IMR-90 (cell line): ENCODE data around the gene DUSP12. TPM values are rescaled to one million over a fixed set of nuclear protein-coding genes. Genes with fewer than 3 reads are reported as not detected.

ENCODE experiments used
- ATAC-seq: fragments of 200-7000 bp; cut with Tn5 transposase; 2 replicates; pipeline ENCODE4 v1.9.1; 2020; ENCODE audit warnings: low read depth, mild to moderate bottlenecking, moderate library complexity
- BruUV-seq: library from RNA; stranded (reverse); fragments of 400-500 nt; replicated peaks from 2 replicates; lab custom pipeline; 2021; lab: Mats Ljungman, UMichigan
- CTCF ChIA-PET: fragments of 300-600 bp; formaldehyde crosslinking; extraction: SDS; loops from one replicate; lab custom pipeline; 2021; ENCODE audit warnings: antibody characterized with exemption; lab: Yijun Ruan, JAX
- POLR2A ChIA-PET: fragments of 300-600 bp; sonication (Branson Sonifier 250); formaldehyde crosslinking; loops from one replicate; lab custom pipeline; 2022; ENCODE audit warnings: antibody characterized with exemption; ENCODE audit not compliant: unreplicated experiment; lab: Charles Lee
- DNase-seq: peaks from one replicate; pipeline ENCODE4 v3.0.0; 2013
- H2AFZ ChIP-seq: replicated peaks from 2 replicates; pipeline ENCODE3; 2013; ENCODE audit warnings: low read length, mild to moderate bottlenecking; ENCODE audit not compliant: poor library complexity
- H2AK5ac ChIP-seq: 2 replicates; pipeline ENCODE4 v1.6.1; 2013; ENCODE audit warnings: low read depth, low read length, inconsistent platforms
- H2AK9ac ChIP-seq: replicated peaks from 2 replicates; pipeline ENCODE3; 2013; ENCODE audit warnings: mild to moderate bottlenecking, low read depth, low read length, moderate library complexity; ENCODE audit not compliant: poor library complexity
- H2BK120ac ChIP-seq: 2 replicates; pipeline ENCODE4 v1.6.1; 2013; ENCODE audit warnings: low read depth, low read length, inconsistent platforms
- H2BK15ac ChIP-seq: 3 replicates; pipeline ENCODE4 v1.6.1; 2013; ENCODE audit warnings: low read depth, low read length, inconsistent platforms
- H2BK20ac ChIP-seq: 2 replicates; pipeline ENCODE4 v1.6.1; 2013; ENCODE audit warnings: low read depth, mild to moderate bottlenecking, inconsistent platforms, low read length, moderate library complexity
- H2BK5ac ChIP-seq: 2 replicates; pipeline ENCODE4 v1.6.1; 2013; ENCODE audit warnings: mild to moderate bottlenecking, low read depth, low read length, inconsistent platforms; ENCODE audit not compliant: poor library complexity, severe bottlenecking
- H3K14ac ChIP-seq: replicated peaks from 2 replicates; pipeline ENCODE4 v1.6.1; 2013; ENCODE audit warnings: low read depth, low read length, inconsistent platforms
- H3K18ac ChIP-seq: 2 replicates; pipeline ENCODE4 v1.6.1; 2013; ENCODE audit warnings: low read depth, low read length, control low read depth
- H3K23ac ChIP-seq: 2 replicates; pipeline ENCODE4 v1.6.1; 2013; ENCODE audit warnings: low read depth, low read length, inconsistent platforms
- H3K27ac ChIP-seq: 2 replicates; pipeline ENCODE4 v1.5.1; 2013; ENCODE audit warnings: mild to moderate bottlenecking, control low read depth, low read length; ENCODE audit not compliant: insufficient read depth
- H3K27me3 ChIP-seq: 2 replicates; pipeline ENCODE4 v1.6.1; 2013; ENCODE audit warnings: low read length; ENCODE audit not compliant: control insufficient read depth, insufficient read depth
- H3K36me3 ChIP-seq: 2 replicates; pipeline ENCODE4 v1.6.1; 2013; ENCODE audit warnings: low read length, mixed read lengths; ENCODE audit not compliant: control insufficient read depth, insufficient read depth
- H3K4ac ChIP-seq: 2 replicates; pipeline ENCODE4 v1.6.1; 2013; ENCODE audit warnings: low read depth, low read length, inconsistent platforms
- H3K4me1 ChIP-seq: 2 replicates; pipeline ENCODE4 v1.6.1; 2013; ENCODE audit warnings: low read length, mixed read lengths; ENCODE audit not compliant: control insufficient read depth, insufficient read depth
- H3K4me2 ChIP-seq: 2 replicates; pipeline ENCODE4 v1.6.1; 2013; ENCODE audit warnings: low read depth, mild to moderate bottlenecking, control low read depth, low read length, moderate library complexity
- H3K4me3 ChIP-seq: 2 replicates; pipeline ENCODE4 v1.5.1; 2013; ENCODE audit warnings: low read depth, mild to moderate bottlenecking, control low read depth, low read length, moderate library complexity; ENCODE audit not compliant: insufficient read depth
- H3K56ac ChIP-seq: 2 replicates; pipeline ENCODE4 v1.6.1; 2013; ENCODE audit warnings: low read length, inconsistent platforms; ENCODE audit not compliant: insufficient read depth; ENCODE audit errors: extremely low read depth
- H3K79me1 ChIP-seq, 2 experiments: 2 replicates each; pipeline ENCODE4 v1.6.1; 2013; ENCODE audit warnings: low read length in 2 of 2, inconsistent platforms in 1 of 2, low read depth in 1 of 2
- H3K9ac ChIP-seq: 2 replicates; pipeline ENCODE4 v1.6.1; 2013; ENCODE audit warnings: low read depth, low read length, control low read depth
- H3K9me1 ChIP-seq: 2 replicates; pipeline ENCODE4 v1.6.1; 2013; ENCODE audit warnings: low read length, inconsistent platforms; ENCODE audit not compliant: insufficient read depth
- H3K9me3 ChIP-seq: 2 replicates; pipeline ENCODE4 v1.6.1; 2013; ENCODE audit warnings: low read length; ENCODE audit not compliant: control insufficient read depth, insufficient read depth
- H4K20me1 ChIP-seq: 2 replicates; pipeline ENCODE4 v1.6.1; 2013; ENCODE audit warnings: low read length, inconsistent platforms; ENCODE audit not compliant: insufficient read depth
- H4K5ac ChIP-seq: 2 replicates; pipeline ENCODE4 v1.6.1; 2013; ENCODE audit warnings: mild to moderate bottlenecking, low read depth, low read length, control low read depth
- H4K8ac ChIP-seq, 2 experiments: 2 replicates each; pipeline ENCODE4 v1.6.1; 2013; ENCODE audit warnings: low read depth in 2 of 2, low read length in 2 of 2, control low read depth in 1 of 2, inconsistent platforms in 1 of 2
- H4K91ac ChIP-seq: 2 replicates; pipeline ENCODE4 v1.6.1; 2013; ENCODE audit warnings: low read depth, low read length, inconsistent platforms; ENCODE audit not compliant: insufficient read depth
- CEBPB ChIP-seq: IDR thresholded peaks from 2 replicates; pipeline ENCODE4 v1.6.1; 2012; ENCODE audit warnings: low read depth, low read length, improper control_type of control experiment
- WGBS, 2 experiments: methylation state at CpG; one replicate each; pipeline versions ENCODE4 v1.1.5 to v1.1.7; 2013; ENCODE audit warnings: missing lambda C conversion rate in 2 of 2; ENCODE audit not compliant: insufficient read length in 1 of 2; ENCODE audit errors: extremely low coverage in 2 of 2; 5-methylcytosine and 5-hydroxymethylcytosine counted together
- dilution Hi-C: fragments of 300-500 bp; cut with HindIII; formaldehyde crosslinking; loops from one replicate; pipeline ENCODE4 v1.14.3; 2018; ENCODE audit warnings: low sequenced_read_pairs; ENCODE audit not compliant: unreplicated experiment
- in situ Hi-C: fragments of 300-500 bp; cut with MboI; formaldehyde crosslinking; loops from 3 replicates; pipeline ENCODE4 v1.14.3; 2019; ENCODE audit warnings: low sequenced_read_pairs, inconsistent platforms, mixed read lengths
- intact Hi-C: fragments of 100-400 bp; cut with micrococcal nuclease; formaldehyde crosslinking; loops from 2 replicates; pipeline ENCODE4 v1.10.0; 2022
- polyA plus RNA-seq, 3 experiments: library from polyadenylated mRNA; depleted of rRNA; stranded (reverse); fragments of >200 nt; gene quantifications; 2 replicates each; pipeline ENCODE4 v1.2.3, GENCODE V29; 2012; ENCODE audit warnings: low replicate concordance in 1 of 3
- total RNA-seq: library from RNA; depleted of rRNA; stranded (reverse); fragments of >200 nt; gene quantifications from 2 replicates; pipeline ENCODE4 v1.2.3, GENCODE V29; 2012

The DUSP12 gene
- total and polyA plus RNA-seq, 2 of the 4 experiments (the other 2 are of a cell fraction): 31.5 to 35.6 TPM

- no peaks in the 10 kb centered on the region for H3K36me3 ChIP-seq
- no peak overlapping the region for H3K23ac ChIP-seq
- no peaks in the 10 kb centered on the region for H3K27me3 ChIP-seq
- no peak overlapping the region for H3K4me3 ChIP-seq
- peaks cover 15 to 58% of the 10 kb centered on the region in 2 experiments; a peak in 3 of 4 replicates for H3K79me1 ChIP-seq
- H2AK9ac ChIP-seq: no peak overlapping the region
- ChIA-PET CTCF (no interaction called here), POLR2A (no interaction called here)
- ATAC-seq (no peak), DNase-seq (no peak)
- no peak overlapping the region for H3K56ac ChIP-seq
- H2BK20ac ChIP-seq: no peak overlapping the region
- H3K18ac ChIP-seq: no peak overlapping the region
- H3K9me3 ChIP-seq: no peaks in the 10 kb centered on the region
- intact Hi-C loops (no loop called here), in situ Hi-C loops (no loop called here), dilution Hi-C loops (no loop called here)
- H3K9ac ChIP-seq: no peak overlapping the region
- no peaks in the 10 kb centered on the region for H3K4me1 ChIP-seq
- no peak overlapping the region for H2AFZ ChIP-seq
- H4K91ac ChIP-seq: no peak overlapping the region
- no peak overlapping the region for H4K8ac ChIP-seq
- no peak overlapping the region for H3K27ac ChIP-seq
- WGBS, 2 experiments: no CpG with 5 or more reads among the region's 3 CpGs
- no peak overlapping the region for H2AK5ac ChIP-seq
- H4K20me1 ChIP-seq: peaks cover 3% of the 10 kb centered on the region; the same call in 1 of the 2 replicates
- BruUV-seq: no TSS peak
- H2BK120ac ChIP-seq: no peak overlapping the region
- no peak overlapping the region for H3K14ac ChIP-seq
- H3K4me2 ChIP-seq: no peak overlapping the region
- no peak overlapping the region for H2BK15ac ChIP-seq
- H3K4ac ChIP-seq: no peak overlapping the region
- H4K5ac ChIP-seq: no peak overlapping the region
- H2BK5ac ChIP-seq: no peak overlapping the region
- peaks cover 2% of the 10 kb centered on the region; the same call in 1 of the 2 replicates for H3K9me1 ChIP-seq
- TF ChIP-seq CEBPB: no peak
Measured at GRCh38 chr1:161770250-161770649, 20.7 kb downstream of the DUSP12 start.
